HepG2 (cell line): Measurements from ENCODE around the gene MAST1. TPM values are rescaled to one million over a fixed set of nuclear protein-coding genes. Genes with fewer than 3 reads are reported as not detected.

Experiments used
- DMTF1 ChIP-seq: sonication (generic); formaldehyde crosslinking; IDR thresholded peaks from 2 replicates; pipeline ENCODE4 v1.4.0; 2020; ENCODE audit warnings: mild to moderate bottlenecking, missing genetic modification reagents
- EP300 ChIP-seq, 3 experiments: sonication (generic) in 1 of 3; formaldehyde crosslinking in 1 of 3; IDR thresholded peaks; 2 replicates each; pipeline versions ENCODE4 v1.5.1 to v1.6.1; 2011 to 2020; ENCODE audit warnings: low read depth in 2 of 3, low read length in 2 of 3, borderline replicate concordance in 1 of 3, improper control_type of control experiment in 1 of 3, mild to moderate bottlenecking in 1 of 3, missing genetic modification reagents in 1 of 3, moderate library complexity in 1 of 3
- HOXA9 ChIP-seq: sonication (generic); formaldehyde crosslinking; IDR thresholded peaks from 2 replicates; pipeline ENCODE4 v1.8.1; 2022; ENCODE audit warnings: missing genetic modification reagents, mild to moderate bottlenecking, moderate library complexity, borderline replicate concordance
- ISL2 ChIP-seq: sonication (generic); formaldehyde crosslinking; IDR thresholded peaks from 2 replicates; pipeline ENCODE4 v1.5.0; 2020; ENCODE audit warnings: missing genetic modification reagents
- KDM5B ChIP-seq: sonication (generic); formaldehyde crosslinking; IDR thresholded peaks from 2 replicates; pipeline ENCODE4 v1.4.0; 2020; ENCODE audit warnings: missing genetic modification reagents, mild to moderate bottlenecking, borderline replicate concordance
- SCMH1 ChIP-seq: sonication (generic); formaldehyde crosslinking; IDR thresholded peaks from 2 replicates; pipeline ENCODE4 v1.9.0; 2021; ENCODE audit warnings: missing genetic modification reagents, mild to moderate bottlenecking, borderline replicate concordance
- TMF1 ChIP-seq: sonication (generic); formaldehyde crosslinking; IDR thresholded peaks from 2 replicates; pipeline ENCODE4 v1.8.1; 2022; ENCODE audit warnings: low read depth, missing genetic modification reagents
- ZNF234 ChIP-seq: sonication (generic); formaldehyde crosslinking; conservative IDR thresholded peaks from 2 replicates; pipeline ENCODE4 v1.5.1; 2020; ENCODE audit warnings: mild to moderate bottlenecking, missing genetic modification reagents
- ZNF562 ChIP-seq: sonication (generic); formaldehyde crosslinking; IDR thresholded peaks from 2 replicates; pipeline ENCODE4 v1.8.0; 2022; ENCODE audit warnings: missing genetic modification reagents, borderline replicate concordance
- ZNF607 ChIP-seq: sonication (generic); formaldehyde crosslinking; IDR thresholded peaks from 2 replicates; pipeline ENCODE4 v1.5.1; 2020; ENCODE audit warnings: missing genetic modification reagents, mild to moderate bottlenecking, borderline replicate concordance
- ZNF646 ChIP-seq: sonication (generic); formaldehyde crosslinking; IDR thresholded peaks from 2 replicates; pipeline ENCODE4 v1.9.0; 2021; ENCODE audit warnings: mild to moderate bottlenecking, missing genetic modification reagents
- ZNF841 ChIP-seq: sonication (generic); formaldehyde crosslinking; IDR thresholded peaks from 2 replicates; pipeline ENCODE4 v1.8.1; 2023; ENCODE audit warnings: missing genetic modification reagents, borderline replicate concordance
- ZSCAN30 ChIP-seq: sonication (generic); formaldehyde crosslinking; IDR thresholded peaks from 2 replicates; pipeline ENCODE4 v1.5.0; 2020; ENCODE audit warnings: mild to moderate bottlenecking, missing genetic modification reagents
- polyA plus RNA-seq, 8 experiments: library from polyadenylated mRNA; depleted of rRNA in 3 of 8; stranded (reverse) in 7 of 8; unstranded in 1 of 8; fragments of >200 nt; fragmentation: Illumina TruSeq in 4 of 8; extraction: Trizol in 4 of 8; gene quantifications; 2 replicates each; pipeline versions ENCODE4 v1.2.1 to v1.2.3, GENCODE V29; 2011 to 2016; ENCODE audit warnings: low read depth in 4 of 8, missing spikeins in 1 of 8, mixed read lengths in 1 of 8; ENCODE audit not compliant: insufficient read depth in 1 of 8
- total RNA-seq, 5 experiments: library from RNA; depleted of rRNA; stranded (reverse); fragments of >200 nt; fragmentation: Illumina TruSeq; extraction: Trizol; gene quantifications; 2 replicates each; pipeline ENCODE4 v1.2.3, GENCODE V29; 2016; ENCODE audit warnings: low read depth in 1 of 5
- TF ChIP-seq, protein P1 (sequence below): sonication (generic); formaldehyde crosslinking; conservative IDR thresholded peaks from 2 replicates; pipeline ENCODE4 v1.4.0; 2020; ENCODE audit warnings: missing genetic modification reagents
- TF ChIP-seq, protein P2 (sequence below): sonication (generic); formaldehyde crosslinking; IDR thresholded peaks from 2 replicates; pipeline ENCODE4 v1.8.1; 2022; ENCODE audit warnings: mild to moderate bottlenecking, missing genetic modification reagents

MAST1 gene
- total and polyA plus RNA-seq, 2 of the 13 experiments (the other 11 are each of a cell fraction or from before 2014, with no cell fraction given): 0.73 to 4.7 TPM

DNA sequence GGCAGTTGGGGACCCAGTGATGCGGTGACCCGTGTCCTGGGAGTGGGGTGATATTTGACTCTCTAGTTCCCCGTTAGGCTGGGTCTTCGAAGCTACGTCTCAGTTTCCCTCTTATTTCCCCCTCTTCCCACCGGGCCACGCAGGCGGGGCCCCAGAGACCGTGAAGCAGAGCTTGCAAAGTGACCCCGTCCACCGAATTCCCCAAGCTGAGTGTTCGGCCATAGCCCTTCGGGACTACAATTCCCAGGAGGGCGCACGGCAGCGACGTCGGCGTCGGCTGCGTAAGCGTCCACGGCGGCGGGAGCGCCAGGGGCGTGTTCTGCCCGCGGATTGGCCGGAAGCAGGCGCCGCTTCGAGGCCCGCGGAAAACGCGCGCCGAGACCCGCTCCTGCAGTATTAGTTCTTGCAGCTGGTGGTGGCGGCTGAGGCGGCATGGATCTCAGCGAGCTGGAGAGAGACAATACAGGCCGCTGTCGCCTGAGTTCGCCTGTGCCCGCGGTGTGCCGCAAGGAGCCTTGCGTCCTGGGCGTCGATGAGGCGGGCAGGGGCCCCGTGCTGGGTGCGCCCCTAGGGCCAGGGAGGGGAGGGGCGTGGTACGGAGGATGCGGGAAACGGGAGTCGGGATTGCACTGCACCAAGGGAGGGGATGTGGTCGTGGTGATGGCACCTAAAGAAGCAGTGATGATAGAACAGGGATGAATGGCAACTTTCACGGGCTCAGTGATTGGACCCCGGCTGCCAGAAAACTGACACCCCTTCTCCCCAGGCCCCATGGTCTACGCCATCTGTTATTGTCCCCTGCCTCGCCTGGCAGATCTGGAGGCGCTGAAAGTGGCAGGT, 31.9 kb upstream of the MAST1 start, which contains the start of gene RNASEH2A (continued):
- TF ChIP-seq HOXA9 (CRISPR knock-in tag) (peak; percentile 82; the same call in 1 of the 2 replicates), TMF1 (CRISPR knock-in tag) (0 out of 2 replicates have a peak, but pooled peaks have one; percentile 17), DMTF1 (CRISPR knock-in tag) (no peak), ZNF234 (CRISPR knock-in tag) (no peak), KDM5B (peak; percentile 73; the same call in 1 of the 2 replicates), SCMH1 (CRISPR knock-in tag) (no peak), ZNF841 (CRISPR knock-in tag) (no peak), ZNF562 (CRISPR knock-in tag) (peak; percentile 35; the same call in 1 of the 2 replicates), ZNF646 (no peak), ZSCAN30 (no peak), ISL2 (CRISPR knock-in tag) (peak; percentile 65), EP300 (IDR thresholded peaks at IDR 0.05; ENCODE audit: low read depth in 2 of 2, low read length in 2 of 2) (no peak), EP300 (CRISPR knock-in tag; IDR thresholded peaks at IDR 0.05; ENCODE audit: borderline replicate concordance) (no peak; the same call in 1 of the 2 replicates), ZNF607 (no peak; the same call in none of the 2 replicates)
- TF ChIP-seq, protein P1, sequence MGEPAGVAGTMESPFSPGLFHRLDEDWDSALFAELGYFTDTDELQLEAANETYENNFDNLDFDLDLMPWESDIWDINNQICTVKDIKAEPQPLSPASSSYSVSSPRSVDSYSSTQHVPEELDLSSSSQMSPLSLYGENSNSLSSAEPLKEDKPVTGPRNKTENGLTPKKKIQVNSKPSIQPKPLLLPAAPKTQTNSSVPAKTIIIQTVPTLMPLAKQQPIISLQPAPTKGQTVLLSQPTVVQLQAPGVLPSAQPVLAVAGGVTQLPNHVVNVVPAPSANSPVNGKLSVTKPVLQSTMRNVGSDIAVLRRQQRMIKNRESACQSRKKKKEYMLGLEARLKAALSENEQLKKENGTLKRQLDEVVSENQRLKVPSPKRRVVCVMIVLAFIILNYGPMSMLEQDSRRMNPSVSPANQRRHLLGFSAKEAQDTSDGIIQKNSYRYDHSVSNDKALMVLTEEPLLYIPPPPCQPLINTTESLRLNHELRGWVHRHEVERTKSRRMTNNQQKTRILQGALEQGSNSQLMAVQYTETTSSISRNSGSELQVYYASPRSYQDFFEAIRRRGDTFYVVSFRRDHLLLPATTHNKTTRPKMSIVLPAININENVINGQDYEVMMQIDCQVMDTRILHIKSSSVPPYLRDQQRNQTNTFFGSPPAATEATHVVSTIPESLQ: no peak
- TF ChIP-seq, protein P2, sequence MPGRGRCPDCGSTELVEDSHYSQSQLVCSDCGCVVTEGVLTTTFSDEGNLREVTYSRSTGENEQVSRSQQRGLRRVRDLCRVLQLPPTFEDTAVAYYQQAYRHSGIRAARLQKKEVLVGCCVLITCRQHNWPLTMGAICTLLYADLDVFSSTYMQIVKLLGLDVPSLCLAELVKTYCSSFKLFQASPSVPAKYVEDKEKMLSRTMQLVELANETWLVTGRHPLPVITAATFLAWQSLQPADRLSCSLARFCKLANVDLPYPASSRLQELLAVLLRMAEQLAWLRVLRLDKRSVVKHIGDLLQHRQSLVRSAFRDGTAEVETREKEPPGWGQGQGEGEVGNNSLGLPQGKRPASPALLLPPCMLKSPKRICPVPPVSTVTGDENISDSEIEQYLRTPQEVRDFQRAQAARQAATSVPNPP (CRISPR knock-in tag): no peak; the same call in 1 of the 2 replicates
